Measurements from ENCODE around the gene TREH. TPM values are rescaled to one million over a fixed set of nuclear protein-coding genes. Genes with fewer than 3 reads are reported as not detected.
A peak's percentile ranks its signal among the peaks of the same experiment; 100 is the strongest.
"Not testable (repeated sequence)": the region's sequence is repeated elsewhere in the genome, so short reads cannot be mapped to it uniquely, and the experiment has no call there.

The TREH gene
- total RNA-seq, 1 donor from 2014 or later: not detected

DNA sequence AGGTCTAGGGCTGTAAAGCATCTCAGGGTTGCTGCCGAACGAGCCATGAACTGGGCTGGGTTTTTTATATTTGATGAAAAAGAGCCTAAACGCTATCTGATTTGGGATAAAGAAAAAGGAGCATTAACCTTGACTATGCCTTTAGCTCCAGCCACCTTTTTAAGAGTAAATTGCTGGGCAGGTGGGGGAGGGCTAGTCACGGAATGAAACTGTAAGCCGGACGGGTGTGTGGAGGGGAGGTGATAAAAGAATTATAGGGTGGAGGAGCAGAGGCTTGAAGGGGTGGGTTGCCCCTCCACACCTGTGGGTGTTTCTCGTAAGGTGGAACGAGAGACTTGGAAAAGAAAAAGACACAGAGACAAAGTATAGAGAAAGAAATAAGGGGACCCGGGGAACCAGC is 41.3 kb upstream of the TREH start:
- H3K4me3 Mint-ChIP-seq (ENCODE audit: unreplicated experiment): peak overlapping the region; percentile 72
- not testable (repeated sequence) for H3K4me1 ChIP-seq (ENCODE audit: insufficient read depth, low read length); H3K27me3 ChIP-seq (ENCODE audit: insufficient read depth, low read length); H3K27ac ChIP-seq (ENCODE audit: low read depth, low read length); H3K9ac ChIP-seq (ENCODE audit: low read length); H3K4me2 ChIP-seq (ENCODE audit: low read length); H3K9me3 ChIP-seq (ENCODE audit: insufficient read depth, low read depth, low read length); H3K36me3 Mint-ChIP-seq (ENCODE audit: low read depth, unreplicated experiment); H3K79me2 ChIP-seq (ENCODE audit: insufficient read depth, low read length); H3K4me3 ChIP-seq (ENCODE audit: insufficient read depth, low read depth, low read length); H3K27ac Mint-ChIP-seq (ENCODE audit: unreplicated experiment); H2AFZ ChIP-seq (ENCODE audit: low read depth, low read length); H4K20me1 ChIP-seq (ENCODE audit: insufficient read depth, low read length); FAIRE-seq; H3K9me3 Mint-ChIP-seq (ENCODE audit: unreplicated experiment); H3K36me3 ChIP-seq (ENCODE audit: insufficient read depth, low read length); DNase-seq (ENCODE audit: low read depth)
- H3K27me3 Mint-ChIP-seq (ENCODE audit: low read depth, unreplicated experiment): peaks cover 13% of the 10 kb centered on the region
- H3K4me1 Mint-ChIP-seq (ENCODE audit: low read depth, unreplicated experiment): peaks cover 21% of the 10 kb centered on the region

GRCh38 chr11:118720078-118720477 is 40.6 kb upstream of the TREH start:
- Mint-ChIP-seq H3K4me3 (ENCODE audit: unreplicated experiment) (peak overlapping the region; percentile 72), H3K27me3 (ENCODE audit: low read depth, unreplicated experiment) (peaks cover 13% of the 10 kb centered on the region), H3K27ac (ENCODE audit: unreplicated experiment) (peak overlapping the region; percentile 14), H3K4me1 (ENCODE audit: low read depth, unreplicated experiment) (peaks cover 27% of the 10 kb centered on the region)
- not testable (repeated sequence) for H3K27me3 ChIP-seq (ENCODE audit: insufficient read depth, low read length); H3K36me3 ChIP-seq (ENCODE audit: insufficient read depth, low read length); H3K4me1 ChIP-seq (ENCODE audit: insufficient read depth, low read length); H4K20me1 ChIP-seq (ENCODE audit: insufficient read depth, low read length); FAIRE-seq; H3K4me3 ChIP-seq (ENCODE audit: insufficient read depth, low read depth, low read length); H3K27ac ChIP-seq (ENCODE audit: low read depth, low read length); H2AFZ ChIP-seq (ENCODE audit: low read depth, low read length); DNase-seq (ENCODE audit: low read depth); H3K4me2 ChIP-seq (ENCODE audit: low read length); H3K79me2 ChIP-seq (ENCODE audit: insufficient read depth, low read length); H3K9me3 ChIP-seq (ENCODE audit: insufficient read depth, low read depth, low read length); H3K9ac ChIP-seq (ENCODE audit: low read length); H3K36me3 Mint-ChIP-seq (ENCODE audit: low read depth, unreplicated experiment); H3K9me3 Mint-ChIP-seq (ENCODE audit: unreplicated experiment)

DNA sequence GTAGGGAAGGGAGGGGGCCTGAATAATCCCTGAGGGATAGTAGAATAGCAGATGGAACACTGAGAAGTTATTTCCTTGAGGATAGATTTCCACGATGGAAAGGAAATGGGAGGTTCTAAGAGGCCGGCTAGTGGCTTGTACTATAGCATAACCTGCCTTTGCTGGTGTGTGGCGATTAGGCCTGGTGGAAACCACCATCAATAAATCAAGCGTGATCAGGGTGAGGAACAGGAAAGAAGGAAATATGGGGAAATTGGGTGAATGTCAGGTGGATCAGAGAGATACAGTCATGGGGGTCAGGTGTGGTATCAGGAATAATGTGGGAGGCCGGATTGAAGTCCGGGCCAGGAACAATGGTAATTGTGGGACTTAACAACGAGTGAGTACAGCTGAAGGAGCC is 39.1 kb upstream of the TREH start:
- H3K36me3 Mint-ChIP-seq (ENCODE audit: low read depth, unreplicated experiment); H2AFZ ChIP-seq (ENCODE audit: low read depth, low read length); FAIRE-seq; H3K36me3 ChIP-seq (ENCODE audit: insufficient read depth, low read length); DNase-seq (ENCODE audit: low read depth); H3K9me3 Mint-ChIP-seq (ENCODE audit: unreplicated experiment); H3K27ac ChIP-seq (ENCODE audit: low read depth, low read length); H3K4me3 Mint-ChIP-seq (ENCODE audit: unreplicated experiment); H3K4me2 ChIP-seq (ENCODE audit: low read length); H3K4me3 ChIP-seq (ENCODE audit: insufficient read depth, low read depth, low read length); H3K27me3 Mint-ChIP-seq (ENCODE audit: low read depth, unreplicated experiment); H3K4me1 ChIP-seq (ENCODE audit: insufficient read depth, low read length); H3K27me3 ChIP-seq (ENCODE audit: insufficient read depth, low read length); H3K9ac ChIP-seq (ENCODE audit: low read length); H3K9me3 ChIP-seq (ENCODE audit: insufficient read depth, low read depth, low read length); H3K79me2 ChIP-seq (ENCODE audit: insufficient read depth, low read length); H4K20me1 ChIP-seq (ENCODE audit: insufficient read depth, low read length); H3K27ac Mint-ChIP-seq (ENCODE audit: unreplicated experiment): not testable (repeated sequence)
- peaks cover 27% of the 10 kb centered on the region for H3K4me1 Mint-ChIP-seq (ENCODE audit: low read depth, unreplicated experiment)

DNA sequence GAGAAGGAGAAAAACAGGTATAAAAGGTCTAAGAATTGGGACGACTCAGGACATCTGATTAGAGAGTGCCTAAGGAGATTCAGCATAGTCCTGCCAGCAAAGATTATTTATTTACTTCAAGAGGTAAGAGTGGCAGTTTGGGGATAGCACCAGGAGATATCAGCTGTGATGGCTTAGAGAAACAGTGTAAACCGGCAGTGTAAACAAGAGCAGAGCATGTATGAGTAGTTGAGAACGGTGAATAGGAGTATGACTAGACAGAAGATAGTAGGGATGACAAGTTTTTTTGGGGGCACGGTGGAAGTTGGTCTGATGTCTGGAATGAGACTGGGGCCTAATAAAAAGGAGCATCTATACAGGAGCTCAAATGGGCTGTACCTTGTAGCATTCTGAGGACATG is 38.3 kb upstream of the TREH start:
- not testable (repeated sequence) for H4K20me1 ChIP-seq (ENCODE audit: insufficient read depth, low read length); H3K9me3 Mint-ChIP-seq (ENCODE audit: unreplicated experiment); H3K36me3 ChIP-seq (ENCODE audit: insufficient read depth, low read length); H3K79me2 ChIP-seq (ENCODE audit: insufficient read depth, low read length); H3K36me3 Mint-ChIP-seq (ENCODE audit: low read depth, unreplicated experiment); H2AFZ ChIP-seq (ENCODE audit: low read depth, low read length); H3K27ac Mint-ChIP-seq (ENCODE audit: unreplicated experiment); H3K4me2 ChIP-seq (ENCODE audit: low read length); DNase-seq (ENCODE audit: low read depth); H3K27me3 Mint-ChIP-seq (ENCODE audit: low read depth, unreplicated experiment); H3K4me3 ChIP-seq (ENCODE audit: insufficient read depth, low read depth, low read length); H3K9me3 ChIP-seq (ENCODE audit: insufficient read depth, low read depth, low read length); H3K4me3 Mint-ChIP-seq (ENCODE audit: unreplicated experiment); H3K27me3 ChIP-seq (ENCODE audit: insufficient read depth, low read length); FAIRE-seq; H3K9ac ChIP-seq (ENCODE audit: low read length); H3K4me1 ChIP-seq (ENCODE audit: insufficient read depth, low read length); H3K27ac ChIP-seq (ENCODE audit: low read depth, low read length)
- H3K4me1 Mint-ChIP-seq (ENCODE audit: low read depth, unreplicated experiment): peaks cover 27% of the 10 kb centered on the region

GRCh38 chr11:118717221-118717620 is 37.8 kb upstream of the TREH start:
- H3K27ac ChIP-seq (ENCODE audit: low read depth, low read length); H3K36me3 Mint-ChIP-seq (ENCODE audit: low read depth, unreplicated experiment); H3K9me3 ChIP-seq (ENCODE audit: insufficient read depth, low read depth, low read length); DNase-seq (ENCODE audit: low read depth); H3K79me2 ChIP-seq (ENCODE audit: insufficient read depth, low read length); H2AFZ ChIP-seq (ENCODE audit: low read depth, low read length); H3K27ac Mint-ChIP-seq (ENCODE audit: unreplicated experiment); H3K36me3 ChIP-seq (ENCODE audit: insufficient read depth, low read length); H3K4me3 Mint-ChIP-seq (ENCODE audit: unreplicated experiment); H3K9ac ChIP-seq (ENCODE audit: low read length); FAIRE-seq; H3K4me1 ChIP-seq (ENCODE audit: insufficient read depth, low read length); H4K20me1 ChIP-seq (ENCODE audit: insufficient read depth, low read length); H3K4me2 ChIP-seq (ENCODE audit: low read length); H3K27me3 Mint-ChIP-seq (ENCODE audit: low read depth, unreplicated experiment); H3K4me3 ChIP-seq (ENCODE audit: insufficient read depth, low read depth, low read length); H3K9me3 Mint-ChIP-seq (ENCODE audit: unreplicated experiment); H3K27me3 ChIP-seq (ENCODE audit: insufficient read depth, low read length): not testable (repeated sequence)
- peaks cover 27% of the 10 kb centered on the region for H3K4me1 Mint-ChIP-seq (ENCODE audit: low read depth, unreplicated experiment)
